GM19467 (cell line): Measurements from ENCODE around the gene C20orf173.
"Not testable (repeated sequence)": the region's sequence is repeated elsewhere in the genome, so short reads cannot be mapped to it uniquely, and the experiment has no call there.

ENCODE experiments used
- ATAC-seq: cut with Tn5 transposase; IDR thresholded peaks from one replicate; pipeline ENCODE4 v1.9.1; 2021; ENCODE audit warnings: mild to moderate bottlenecking, moderate library complexity; ENCODE audit not compliant: unreplicated experiment

C20orf173 gene

DNA sequence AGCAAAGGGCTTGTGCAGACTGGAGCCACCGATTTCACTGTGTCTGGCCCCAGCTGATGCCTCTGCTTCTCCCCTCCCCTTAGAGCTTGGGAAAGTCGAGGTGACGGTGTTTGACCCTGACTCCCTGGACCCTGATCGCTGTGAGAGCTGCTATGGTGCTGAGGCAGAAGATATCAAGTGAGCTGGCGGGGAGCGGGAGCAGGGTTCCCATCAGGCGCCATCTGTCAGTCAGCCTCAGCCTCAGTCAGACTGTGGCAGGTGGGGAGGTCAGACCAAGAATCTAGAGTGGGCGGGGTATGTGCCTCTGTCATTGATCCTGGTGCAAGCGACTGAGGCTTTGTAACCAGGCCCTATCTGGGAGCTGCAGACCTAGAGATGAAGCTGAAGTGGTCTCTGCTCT, 17.9 kb upstream of the C20orf173 start:
- ATAC-seq = no peak

DNA sequence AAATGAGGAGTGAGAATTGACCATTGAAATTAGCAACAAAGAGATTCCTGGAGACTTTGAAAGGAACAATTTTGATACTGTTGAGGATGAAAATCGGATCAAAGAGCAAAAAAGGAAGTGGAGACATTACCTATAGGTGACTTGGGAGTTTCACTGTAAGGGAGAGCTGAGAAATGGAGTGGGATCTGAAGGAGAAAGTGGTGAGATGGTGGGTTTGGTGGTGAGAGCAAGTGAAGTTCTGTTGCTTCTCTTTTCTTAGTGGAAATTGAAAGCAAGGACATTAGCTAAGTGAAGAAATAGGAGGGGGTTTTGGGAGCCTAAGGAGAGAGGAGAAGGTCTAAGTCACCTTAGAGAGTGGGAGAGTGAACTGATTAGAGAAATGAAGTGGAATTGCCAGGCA, 16.7 kb upstream of the C20orf173 start:
- no peak for ATAC-seq

DNA sequence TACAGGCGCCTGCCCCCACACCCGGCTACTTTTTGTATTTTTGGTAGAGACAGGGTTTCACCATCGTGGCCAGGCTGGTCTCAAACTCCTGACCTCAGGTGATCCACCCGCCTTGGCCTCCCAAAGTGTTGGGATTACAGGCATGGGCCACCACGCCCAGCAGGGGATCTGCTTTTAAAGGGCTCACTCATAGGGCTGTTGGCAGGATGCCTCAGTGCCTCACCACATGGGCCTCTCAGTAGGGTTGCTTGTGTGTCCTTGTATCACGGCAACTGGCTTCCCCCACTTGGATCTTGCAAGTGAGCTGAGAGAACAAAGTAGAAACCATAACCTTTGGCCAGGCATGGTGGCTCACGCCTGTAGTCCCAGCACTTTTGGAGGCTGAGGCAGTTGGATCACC, 15.5 kb upstream of the C20orf173 start:
- ATAC-seq = not testable (repeated sequence)

DNA sequence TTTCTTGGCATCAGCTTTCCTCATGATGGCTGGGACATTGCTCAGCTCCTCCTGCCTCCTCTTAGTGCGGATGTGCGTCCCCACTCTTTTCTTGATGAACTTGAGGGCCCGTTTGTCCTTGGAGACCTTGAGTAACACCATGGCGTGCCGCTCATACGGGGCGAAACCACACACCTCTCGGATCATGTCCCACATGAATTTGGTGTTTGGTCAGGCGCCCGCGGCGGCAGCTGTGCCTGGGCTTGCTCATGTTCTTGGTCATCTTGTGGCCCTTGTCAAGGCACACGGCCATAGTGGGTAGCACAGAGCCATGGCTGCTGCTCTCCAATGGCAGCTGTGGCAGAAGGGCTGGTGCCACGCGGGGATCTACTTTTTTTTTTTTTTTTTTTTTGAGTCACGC, 15.0 kb upstream of the C20orf173 start:
- no peak for ATAC-seq

DNA sequence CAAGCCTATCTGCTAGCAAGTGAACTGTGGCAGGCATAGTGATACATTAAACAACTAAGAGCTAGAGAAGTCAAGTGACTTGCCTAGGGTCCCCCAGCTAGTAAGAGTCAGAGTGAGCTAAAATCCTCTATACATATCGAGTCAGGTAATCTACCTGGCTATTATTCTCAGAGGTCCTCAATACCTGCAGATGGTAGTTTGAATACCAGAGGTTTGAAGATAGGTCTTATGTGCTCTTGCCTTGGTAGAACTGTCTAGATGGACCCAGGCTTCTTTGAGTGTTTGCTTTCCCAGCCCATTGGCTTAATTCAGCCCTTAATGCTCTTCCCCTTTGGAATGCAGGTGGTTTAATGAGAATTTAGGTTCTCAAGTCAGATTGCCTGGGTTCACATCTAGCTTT, 13.5 kb upstream of the C20orf173 start:
- ATAC-seq = no peak

DNA sequence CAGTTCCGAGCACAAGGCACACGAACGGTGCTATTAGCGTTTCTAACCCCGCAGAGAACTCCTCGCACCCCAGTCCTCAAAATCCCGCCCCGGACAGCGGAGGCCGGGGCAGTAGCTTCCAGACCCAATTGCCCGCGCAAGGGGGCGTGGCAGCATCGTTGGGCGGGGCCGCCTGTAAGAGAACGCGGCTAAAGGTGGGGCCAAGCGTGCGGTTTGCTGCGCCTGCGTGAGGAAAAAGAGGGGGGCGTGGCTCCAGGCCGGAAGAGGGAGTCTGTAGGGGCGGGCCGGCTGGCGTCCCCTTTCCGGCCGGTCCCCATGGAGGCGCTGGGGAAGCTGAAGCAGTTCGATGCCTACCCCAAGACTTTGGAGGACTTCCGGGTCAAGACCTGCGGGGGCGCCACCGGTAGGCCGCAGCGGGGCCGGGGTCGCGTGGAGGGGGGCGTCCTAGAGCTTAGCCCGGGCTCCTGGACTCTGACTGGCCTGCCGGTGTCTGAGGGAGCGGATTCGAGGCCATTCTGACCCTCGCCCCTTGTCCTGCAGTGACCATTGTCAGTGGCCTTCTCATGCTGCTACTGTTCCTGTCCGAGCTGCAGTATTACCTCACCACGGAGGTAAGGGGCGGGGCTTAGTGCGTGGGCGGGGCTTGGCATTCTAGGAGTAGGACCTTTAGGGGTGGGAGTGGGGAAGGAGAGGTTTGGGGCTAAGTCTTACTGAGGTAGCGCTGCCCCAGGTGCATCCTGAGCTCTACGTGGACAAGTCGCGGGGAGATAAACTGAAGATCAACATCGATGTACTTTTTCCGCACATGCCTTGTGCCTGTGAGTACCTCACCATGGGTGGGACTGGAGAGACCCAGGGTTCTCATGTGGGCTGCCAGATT, 12.6 kb upstream of the C20orf173 start, which contains the start of gene ERGIC3:
ERGIC3 (plus strand) TSS at position 296 of the 880 bp plus-strand sequence; CDS start at position 316, 20 bp downstream.
- ATAC-seq = peak; percentile 82

DNA sequence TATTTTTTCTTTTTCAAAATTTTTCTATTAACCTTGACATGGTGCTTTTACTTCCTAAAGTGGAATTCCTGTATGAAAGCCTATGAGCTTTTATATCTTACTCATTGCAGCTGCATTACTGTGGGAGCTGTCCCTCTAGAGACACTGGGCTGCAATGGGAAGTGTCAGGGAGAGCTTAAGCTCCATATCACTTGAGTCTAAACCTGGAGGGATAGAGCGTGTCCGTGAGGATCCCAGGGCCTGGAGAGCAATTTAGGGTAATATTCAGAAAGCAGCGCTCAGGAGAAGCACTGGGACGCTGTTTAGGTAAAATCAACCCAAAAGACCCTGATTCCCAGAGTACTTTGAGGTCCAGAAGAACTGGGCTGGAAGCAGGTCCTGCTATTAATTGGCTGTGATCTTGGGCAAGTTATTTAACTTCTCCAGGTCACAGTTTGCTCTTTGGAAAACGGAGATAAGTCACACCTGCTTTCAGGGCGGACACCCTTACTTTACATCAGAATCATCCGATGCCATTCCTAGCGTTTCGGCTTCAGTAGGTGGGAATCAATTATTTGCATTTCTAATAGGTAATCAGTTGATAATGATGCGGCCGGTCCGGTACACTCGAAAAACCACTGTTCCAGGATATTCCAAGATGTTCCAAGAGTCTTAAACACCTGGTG, 11.8 kb upstream of the C20orf173 start:
- no peak for ATAC-seq

DNA sequence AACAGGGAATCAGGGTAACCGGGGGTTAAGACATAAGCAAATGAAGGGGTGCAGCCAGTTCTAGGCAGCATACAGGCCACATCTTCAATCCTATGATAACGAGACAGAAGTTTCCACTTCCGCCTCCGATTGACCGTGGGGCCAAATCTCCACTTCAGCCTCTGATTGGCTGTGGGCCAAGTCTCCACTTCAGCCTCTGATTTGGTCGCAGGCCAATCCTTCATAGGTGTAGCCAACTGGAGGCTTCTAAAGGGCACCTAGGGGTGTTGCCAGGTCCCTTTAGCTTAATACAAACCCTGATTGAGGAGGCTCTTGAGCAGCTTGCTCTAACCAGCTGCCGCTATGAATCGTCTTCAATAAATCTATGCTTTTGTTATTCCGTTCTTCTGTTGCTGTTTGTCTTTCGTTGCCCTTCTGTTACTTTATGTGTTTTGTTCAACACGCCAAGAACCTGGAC, 10.3 kb upstream of the C20orf173 start:
- ATAC-seq = no peak

DNA sequence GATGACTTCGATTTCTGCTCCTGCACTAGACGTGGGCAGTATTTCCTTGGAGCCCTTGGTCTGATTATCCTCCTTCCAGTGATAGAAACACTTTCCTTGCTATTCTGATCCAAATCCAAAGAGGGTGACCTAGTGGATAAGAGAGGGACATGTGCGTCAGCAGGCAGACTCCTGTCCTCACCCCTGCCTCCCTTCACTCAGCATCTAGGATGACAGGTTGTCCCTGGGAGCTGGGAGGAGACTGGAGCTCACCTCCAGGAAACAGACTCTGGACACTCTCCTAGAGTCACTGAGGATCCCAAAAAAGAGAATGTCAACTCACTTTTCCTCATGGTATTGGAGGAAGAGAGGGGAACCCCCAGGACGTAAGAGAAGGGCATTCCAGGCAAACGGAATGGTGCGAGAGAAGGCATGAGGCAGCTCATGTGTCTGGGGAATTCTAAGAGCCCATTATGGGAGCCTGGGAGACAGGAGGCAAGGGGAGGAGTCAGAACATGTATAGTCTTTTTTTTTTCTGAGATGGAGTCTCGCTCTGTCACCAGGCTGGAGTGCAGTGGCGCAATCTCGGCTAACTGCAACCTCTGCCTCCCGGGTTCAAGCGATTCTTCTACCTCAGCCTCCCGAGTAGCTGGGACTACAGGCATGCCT, 2.2 kb downstream of the C20orf173 start:
- ATAC-seq = no peak

DNA sequence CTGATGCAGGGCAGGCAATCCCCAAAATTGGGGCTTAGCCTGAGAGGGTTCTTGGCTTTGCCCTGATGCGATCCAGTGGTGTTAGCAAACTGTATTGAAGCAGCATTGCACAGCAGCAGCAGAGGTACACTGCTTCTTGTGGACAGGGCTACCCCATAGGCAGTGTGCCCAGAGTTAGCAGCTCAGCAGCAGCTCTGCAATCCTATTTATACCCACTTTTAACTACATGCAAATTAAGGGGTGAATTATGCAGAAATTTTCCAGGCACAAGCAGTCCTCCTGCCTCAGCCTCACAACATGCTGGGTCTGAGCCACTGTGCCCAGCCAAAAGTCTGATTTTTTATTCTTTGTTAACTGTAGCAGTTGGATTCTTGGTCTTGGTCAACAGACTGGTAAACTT, 3.8 kb downstream of the C20orf173 start:
- ATAC-seq = no peak

DNA sequence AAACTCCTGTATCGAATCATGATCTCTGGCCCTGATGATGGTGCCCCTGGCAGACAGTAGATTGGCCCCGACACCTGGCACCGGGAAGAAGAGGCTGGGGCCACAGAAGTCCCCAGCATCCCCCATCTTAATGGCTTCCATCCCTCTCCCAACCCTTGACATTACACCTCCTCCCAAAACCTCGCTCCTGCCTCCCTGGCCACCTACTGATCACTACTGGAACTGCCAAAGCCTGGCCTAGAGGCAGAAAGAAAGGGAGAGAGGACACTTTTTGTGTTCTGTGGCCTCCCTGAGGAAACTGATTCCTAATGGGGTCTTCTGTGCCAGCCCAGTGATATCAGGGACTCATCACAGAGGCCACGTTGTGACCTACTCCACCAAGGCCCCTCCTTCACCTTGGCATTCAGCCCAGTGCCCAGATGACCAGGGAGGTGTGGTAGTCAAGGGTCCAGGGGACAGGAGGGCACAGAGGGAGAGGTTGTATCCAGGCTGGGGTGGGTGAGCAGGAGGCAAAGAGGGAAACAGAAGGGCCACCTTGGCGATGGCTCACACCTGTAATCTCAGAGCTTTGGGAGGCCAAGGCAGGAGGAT, 6.1 kb downstream of the C20orf173 start:
- no peak for ATAC-seq

DNA sequence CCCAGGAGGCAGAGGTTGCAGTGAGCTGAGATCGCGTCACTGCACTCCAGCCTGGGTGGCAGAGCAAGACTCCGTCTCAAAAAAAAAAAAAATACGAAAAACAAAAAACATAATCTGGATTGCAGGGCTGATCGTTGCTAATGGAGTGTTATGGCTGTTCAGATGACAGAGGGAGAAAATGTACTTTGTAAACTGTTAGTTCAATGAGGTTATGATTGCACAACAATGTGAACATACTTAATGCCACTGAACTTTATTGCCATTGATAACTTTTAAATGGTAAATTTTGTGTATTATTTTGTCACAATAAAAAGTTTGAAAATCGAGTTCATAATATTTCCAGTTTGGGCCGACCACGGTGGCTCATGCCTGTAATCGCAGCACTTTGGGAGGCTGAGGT, 10.5 kb downstream of the C20orf173 start:
- ATAC-seq = no peak

DNA sequence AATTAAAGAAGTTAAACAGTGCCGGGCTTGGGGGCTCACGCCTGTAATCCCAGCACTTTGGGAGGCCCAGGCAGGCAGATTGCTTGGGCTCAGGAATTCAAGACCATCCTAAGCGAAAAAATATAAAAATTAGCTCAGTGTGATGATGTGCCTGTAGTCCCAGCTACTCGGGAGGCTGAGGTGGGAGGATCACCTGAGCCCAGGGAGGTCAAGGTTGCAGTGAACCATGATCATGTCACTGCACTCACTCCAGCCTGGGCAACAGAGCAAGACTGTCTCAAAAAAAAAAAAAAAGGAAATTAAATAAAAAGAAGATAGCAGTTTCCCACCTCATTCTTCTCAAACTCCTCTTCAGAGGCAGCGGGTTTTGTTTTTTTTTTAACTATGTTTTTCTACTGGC, 11.7 kb downstream of the C20orf173 start:
- not testable (repeated sequence) for ATAC-seq

DNA sequence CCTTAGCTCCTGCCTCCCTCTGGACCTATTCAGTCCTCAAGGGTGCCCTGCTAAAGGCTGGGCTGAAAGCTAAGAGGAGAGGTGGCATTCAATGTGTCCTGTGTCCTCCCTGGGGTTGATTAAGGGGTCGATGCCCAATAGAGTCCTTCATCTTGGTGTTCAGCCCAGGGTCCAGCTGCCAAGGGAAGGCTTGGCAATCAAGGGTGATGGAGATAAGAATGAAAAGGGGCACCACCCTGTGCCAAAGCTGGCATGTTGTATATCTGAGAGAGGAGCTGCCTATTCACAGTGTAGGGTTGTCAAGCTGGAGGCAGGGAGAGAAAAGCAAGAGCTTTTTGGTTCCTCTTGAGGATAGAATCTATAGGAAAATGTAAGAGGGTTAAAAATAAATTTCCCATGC, 12.3 kb downstream of the C20orf173 start:
- no peak for ATAC-seq

DNA sequence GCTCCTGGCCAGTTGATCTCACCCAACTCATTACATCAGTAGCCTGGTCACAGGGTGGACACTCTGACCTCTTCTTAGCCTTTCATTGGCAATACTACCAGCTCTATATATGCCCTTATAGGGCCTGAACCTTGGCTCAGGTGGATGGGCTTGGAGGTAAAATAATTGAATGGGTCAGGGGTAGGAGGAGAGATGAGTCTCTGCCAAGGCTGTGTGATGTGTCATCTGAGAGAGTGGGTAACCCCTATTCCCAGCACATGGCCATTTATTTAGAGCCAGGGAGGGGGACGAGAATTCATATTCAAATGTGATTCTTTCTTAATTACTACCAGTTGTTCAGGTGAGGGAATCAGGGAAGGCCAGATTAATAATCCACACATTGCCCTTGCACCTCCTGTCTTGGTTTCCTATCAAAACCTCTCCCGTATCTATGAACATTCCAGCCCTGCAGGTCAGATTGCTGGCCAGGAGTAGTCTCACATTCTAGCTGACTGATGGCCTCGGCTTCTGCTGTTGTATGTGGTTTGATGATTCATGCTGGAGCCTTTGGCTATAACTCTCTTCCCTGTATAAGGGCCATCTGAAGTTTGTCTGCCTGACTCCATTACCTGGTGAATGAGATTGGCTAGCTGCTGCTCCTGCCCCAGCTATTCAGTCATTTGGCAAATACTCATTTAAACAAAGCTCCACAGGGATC, 13.4 kb downstream of the C20orf173 start:
- no peak for ATAC-seq

DNA sequence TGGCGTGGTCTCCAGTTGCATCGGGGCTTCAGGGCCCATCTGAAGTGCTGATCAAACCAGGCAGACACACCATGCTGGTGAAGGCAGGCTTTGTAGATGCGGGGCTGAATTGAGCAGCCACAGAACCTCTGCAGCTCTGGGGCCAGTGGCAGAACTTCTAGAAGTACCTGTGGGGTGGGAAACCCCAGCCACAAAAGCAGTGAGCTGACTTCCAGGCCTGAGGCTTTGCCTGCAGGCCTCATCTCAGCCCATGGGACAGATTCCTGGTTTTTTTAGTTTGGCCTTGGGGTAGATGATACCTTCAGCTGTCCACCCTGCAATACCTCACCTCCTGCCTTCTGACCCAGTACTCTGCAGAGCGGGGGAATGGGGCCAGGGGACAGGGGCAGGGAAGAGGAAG, 14.1 kb downstream of the C20orf173 start:
- no peak for ATAC-seq

DNA sequence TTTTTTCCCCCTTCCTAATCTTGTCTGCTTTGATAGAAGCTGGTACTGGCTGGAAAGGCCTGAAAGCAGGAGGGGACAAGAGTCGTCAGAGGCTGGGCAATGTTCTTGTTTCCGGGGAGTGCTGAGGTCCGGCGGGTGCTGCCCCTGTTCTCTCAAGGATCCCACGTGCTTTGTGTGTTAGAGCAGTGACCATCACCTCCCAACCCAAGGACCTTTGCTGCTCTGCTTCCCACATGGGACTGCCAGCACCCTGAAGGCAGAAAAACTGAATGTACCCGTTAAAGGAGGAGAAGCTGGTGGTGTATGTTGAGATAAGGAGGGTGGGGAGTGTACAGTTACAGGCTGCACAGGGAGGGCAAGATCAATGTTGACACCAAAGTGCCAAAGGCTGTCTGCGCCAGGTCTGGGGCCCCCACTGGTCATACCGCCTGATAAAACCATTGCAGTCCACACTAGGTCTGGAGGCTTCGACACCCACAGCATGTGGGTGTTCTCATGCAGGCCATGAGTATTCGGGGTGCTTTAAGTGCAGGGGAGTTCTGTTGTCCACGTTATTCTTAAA, 15.0 kb downstream of the C20orf173 start:
- no peak for ATAC-seq

DNA sequence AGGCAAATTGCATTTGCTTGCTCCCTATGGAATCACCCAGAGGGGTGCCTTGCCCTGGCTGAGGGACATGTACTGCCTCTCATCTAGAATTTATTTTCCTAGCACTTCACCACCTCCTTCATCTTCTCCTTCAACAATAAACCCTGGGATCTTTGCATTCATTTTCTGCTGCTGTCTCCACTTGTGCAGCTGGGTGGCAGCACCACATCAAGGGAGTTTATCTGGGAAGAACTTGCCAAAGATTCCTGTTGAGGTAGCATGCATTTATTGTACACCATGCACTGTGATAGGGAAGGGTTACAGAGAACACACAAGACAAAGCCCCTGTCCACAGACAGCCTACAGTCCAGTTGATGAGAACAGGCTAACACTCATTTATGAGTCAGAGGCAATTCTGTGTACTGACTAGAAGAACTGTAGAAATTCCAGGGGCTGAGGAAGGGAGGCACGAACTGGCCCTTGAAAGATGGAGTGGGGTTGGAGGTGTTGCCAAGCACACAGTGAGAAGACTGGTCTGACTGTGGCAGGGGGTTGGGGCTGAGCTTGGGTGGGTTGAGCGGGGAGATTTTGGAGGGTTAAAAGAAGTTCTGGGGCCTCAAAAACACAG, 17.5 kb downstream of the C20orf173 start:
- no peak for ATAC-seq

DNA sequence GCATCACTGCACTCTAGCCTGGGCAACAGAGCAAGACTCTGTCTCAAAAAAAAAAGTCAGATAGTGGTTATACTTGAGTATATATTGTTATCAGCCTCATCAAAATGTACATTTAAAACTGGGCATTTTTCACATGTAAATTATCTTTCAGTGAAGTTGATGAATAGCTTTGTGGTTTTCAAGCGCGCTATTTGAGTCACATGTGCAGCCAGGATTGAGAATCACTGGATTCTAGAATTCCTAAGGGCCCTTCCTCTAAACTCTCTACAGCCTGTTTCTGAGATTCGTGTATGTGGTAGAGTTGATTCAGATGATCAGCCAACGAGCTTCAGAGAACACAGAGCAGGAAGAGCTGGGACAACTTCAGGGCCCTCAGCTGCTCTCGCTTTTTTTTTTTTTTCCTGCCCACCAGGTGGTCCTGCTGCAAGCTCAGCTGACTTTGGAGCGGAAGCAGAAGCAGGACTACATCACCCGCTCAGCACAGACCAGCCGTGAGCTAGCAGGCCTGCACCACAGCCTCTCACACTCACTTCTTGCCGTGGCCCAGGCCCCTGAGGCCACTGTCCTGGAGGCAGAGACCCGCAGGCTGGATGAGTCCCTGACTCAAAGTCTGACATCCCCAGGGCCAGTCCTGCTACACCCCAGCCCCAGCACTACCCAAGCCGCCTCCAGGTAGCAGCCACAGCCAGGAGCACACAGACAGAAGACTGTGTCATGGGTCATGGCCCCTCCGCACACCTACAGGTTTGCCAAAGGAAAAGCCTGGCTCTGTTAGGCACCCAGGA, 18.3 kb downstream of the C20orf173 start:
- ATAC-seq = no peak
